ENCODE measurements around the gene KNTC1.
"Not testable (repeated sequence)": the region's sequence is repeated elsewhere in the genome, so short reads cannot be mapped to it uniquely, and the experiment has no call there.

KNTC1 gene

DNA sequence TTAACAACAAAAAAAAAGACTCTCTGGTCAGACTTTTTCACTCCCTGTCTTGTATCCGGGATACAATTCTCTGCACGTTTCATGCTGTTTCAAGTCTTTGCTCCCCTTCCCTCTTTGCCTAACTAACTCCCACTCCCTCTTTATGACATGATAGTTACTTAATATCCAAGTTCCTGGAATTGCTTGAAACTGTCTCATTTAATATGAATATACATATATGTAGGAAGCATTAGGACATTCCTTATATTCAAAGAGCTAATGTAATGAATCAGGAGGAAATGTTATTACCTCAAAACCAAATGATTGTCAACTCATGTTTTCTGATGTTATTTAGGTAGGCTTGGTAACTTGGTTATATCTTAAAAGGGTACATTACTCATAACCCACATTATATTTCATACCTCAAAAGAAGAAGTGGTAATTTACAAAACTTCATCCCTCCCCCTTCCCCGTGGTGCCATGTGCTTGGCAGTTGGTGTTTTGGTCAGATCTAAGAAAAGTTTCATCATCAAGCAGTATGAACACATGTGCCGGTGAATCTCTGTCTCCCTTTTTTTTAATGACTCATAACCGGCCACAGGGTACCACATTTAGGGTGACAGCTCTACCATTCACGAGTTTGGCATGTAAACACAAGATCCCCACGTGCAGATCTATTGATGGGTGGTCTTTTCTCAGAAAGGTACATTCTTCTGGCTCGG, 119.6 kb downstream of the KNTC1 start:
- DNase-seq (ENCODE audit: low read depth in 2 of 2): peak; percentile 36 to 53

DNA sequence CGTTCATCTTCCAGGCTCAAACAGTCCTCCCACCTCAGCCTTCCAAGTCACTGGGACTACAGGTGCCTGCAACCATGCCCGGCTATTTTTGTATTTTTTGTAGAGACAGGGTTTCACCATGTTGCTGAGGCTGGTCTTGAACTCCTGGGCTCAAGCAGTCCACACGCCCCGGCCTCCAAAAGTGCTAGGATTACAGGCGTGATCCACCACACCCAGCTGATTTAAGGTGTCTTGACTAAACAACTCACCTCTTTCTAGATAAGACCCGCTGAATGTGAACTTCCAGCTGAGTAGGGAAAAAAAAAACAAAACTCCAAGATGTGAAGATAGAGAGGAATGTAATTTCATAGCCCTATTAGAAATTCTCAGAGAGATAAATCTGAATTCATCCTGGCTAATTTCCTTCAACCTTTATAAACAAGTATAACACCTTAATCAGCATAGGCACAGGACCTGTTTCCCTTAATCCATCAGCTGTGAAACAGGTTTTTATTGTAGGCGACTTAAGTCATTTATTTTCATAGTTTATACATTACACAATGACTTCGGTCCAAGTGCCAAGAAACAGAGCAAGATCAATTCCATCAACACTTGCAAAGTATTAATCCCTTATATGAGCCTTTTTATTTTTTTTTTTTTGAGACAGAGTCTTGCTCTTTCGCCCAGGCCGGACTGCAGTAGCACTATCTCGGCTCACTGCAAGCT, 124.6 kb downstream of the KNTC1 start:
- DNase-seq (ENCODE audit: low read depth in 2 of 2): no peak

DNA sequence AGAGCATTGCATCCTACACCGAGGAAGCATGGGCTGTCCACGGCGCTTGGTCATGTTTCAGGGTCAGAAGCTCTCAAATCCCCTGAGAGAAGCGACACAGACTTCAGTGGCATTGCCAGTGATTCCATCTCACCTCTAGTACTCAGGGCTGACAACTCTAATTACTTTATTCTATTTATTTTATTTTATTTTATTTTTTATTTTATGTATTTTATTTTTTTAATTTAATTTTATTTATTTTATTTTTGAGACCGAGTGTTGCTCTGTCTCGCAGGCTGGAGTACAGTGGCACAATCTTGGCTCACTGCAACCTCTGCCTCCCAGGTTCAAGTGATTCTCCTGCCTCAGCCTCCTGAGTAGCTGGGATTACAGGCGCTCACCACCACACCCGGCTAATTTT, 126.2 kb downstream of the KNTC1 start:
- DNase-seq (ENCODE audit: low read depth in 2 of 2): not testable (repeated sequence)

DNA sequence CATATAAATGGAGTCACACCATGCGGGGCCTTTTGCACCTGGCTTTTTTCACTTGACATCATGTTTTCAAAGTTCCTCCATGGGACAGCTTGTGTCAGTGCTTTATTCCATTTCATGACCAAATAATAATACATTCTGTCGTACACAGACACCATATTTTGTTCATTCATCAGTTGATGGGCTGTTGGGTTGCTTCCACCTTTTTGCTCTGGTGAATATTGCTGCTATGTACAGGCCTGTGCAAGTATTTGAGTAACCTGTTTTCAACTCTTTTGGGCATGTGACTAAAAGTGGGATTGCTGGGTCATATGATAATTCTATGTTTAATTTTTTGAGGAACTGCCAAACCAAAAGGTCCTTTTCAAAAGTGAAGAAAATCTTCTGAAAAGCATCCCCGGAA, 129.2 kb downstream of the KNTC1 start:
- no peak for DNase-seq (ENCODE audit: low read depth in 2 of 2)

DNA sequence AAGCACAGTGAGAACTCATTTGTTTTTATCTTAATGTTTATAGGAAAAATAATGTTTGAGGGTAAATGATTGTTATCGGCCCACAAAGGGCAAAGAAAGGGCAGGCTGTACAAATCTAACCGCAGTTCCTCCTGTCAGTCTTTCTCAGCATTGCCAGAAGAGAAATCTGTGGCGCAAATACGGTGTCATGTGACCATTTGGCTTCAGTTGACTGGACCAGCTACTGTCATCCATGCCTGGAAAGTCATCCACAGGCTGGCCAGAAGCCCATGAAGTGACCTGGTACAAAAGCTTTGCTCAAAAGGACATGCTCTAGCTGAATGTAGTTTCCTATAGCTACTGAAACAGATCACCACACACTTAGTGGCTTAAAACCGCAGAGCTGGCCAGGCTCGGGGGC, 132.5 kb downstream of the KNTC1 start:
- DNase-seq (ENCODE audit: low read depth in 2 of 2): no peak

DNA sequence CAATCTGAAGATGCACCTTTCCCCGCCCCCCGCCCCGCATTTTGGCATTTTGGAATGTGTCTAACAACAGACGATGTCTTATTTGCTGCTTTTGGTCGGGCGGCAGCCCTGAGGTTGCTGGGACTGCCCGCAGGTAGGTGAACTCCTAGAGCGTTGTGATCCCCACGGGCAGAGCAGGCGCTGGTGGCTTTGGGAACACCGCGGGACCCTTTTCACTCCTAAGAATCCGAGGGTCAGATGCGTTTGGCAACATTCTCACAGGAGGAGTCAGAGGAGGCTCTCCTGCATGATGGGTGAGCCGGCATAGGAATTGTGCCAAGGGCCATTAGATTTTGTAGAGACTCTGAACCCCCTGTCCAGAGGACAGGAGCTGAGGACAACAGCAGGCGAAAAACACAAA, 134.2 kb downstream of the KNTC1 start:
- no peak for DNase-seq (ENCODE audit: low read depth in 2 of 2)

DNA sequence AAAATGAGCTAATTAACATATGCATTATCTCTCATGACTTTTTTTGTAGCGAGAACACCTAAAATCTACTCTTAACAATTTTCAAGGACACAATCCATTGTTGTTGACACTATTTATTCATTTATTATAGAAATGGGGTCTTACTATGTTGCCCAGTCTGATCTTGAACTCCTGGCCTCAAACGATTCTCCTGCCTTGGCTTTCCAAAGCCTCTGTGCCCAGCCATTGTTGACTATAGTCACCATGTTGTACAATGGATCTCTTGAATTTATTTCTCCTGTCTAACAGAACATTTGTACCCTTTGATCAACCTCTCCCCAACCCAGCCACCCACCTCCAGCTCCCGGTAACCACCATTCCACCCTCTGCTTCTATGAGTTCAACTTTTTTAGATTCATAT, 134.9 kb downstream of the KNTC1 start:
- DNase-seq (ENCODE audit: low read depth in 2 of 2): no peak

DNA sequence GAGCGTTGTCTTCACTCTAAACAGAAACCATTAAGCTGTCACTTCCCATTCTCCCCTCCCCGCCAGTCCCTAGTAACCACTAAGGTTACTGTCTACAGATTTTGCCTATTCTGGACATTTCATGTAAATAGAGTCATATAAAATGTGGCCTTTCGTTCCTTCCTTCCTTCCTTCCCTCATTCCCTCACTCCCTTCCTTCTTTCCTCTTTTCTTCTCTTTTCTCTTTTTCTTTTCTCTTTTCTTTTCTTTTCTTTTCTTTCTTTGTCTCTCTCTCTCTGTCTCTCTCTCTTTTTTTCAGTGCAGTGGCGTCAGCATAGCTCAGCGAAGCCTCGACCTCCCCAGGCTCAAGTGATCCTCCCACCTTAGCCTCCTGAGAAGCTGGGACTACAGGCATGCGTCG, 138.3 kb downstream of the KNTC1 start:
- no peak for DNase-seq (ENCODE audit: low read depth in 2 of 2)

DNA sequence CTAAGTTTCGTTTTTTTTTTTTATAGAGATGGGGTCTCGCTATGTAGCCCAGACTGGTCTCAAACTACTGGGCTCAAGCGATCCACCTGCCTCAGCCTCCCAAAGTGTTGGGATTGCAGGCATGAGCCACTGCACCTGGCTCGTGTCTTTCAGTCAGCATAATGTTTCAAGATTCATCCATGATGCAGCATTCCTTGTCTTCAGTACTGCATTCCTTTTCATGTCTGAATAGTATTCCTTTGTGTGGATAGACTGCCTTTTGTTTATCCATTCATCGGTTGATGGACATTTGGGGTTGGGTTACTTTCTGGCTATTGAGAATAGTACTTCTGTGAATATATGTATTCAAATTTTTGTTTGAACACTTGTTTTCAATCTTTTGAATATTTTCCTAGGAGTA, 138.7 kb downstream of the KNTC1 start:
- DNase-seq (ENCODE audit: low read depth in 2 of 2): no peak

DNA sequence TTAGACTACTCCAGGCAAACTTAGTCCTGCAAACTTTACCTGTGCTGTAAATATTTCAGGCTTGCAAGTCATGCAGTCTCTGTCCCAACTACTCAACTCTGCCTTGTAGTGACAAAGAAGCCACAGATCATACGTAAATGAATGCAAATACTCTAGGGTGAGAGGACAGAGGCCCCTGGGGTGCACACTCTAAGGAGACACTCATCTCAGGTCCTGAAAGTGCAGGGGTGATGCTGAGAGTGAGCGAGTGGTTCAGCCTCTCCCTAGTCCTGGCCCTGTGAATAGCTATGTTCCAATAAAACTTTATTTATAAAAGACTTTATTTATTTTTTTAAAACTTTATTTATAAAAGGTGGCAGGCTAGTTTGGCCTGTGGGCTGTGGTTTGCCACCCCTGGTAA, 141.2 kb downstream of the KNTC1 start:
- DNase-seq (ENCODE audit: low read depth in 2 of 2): no peak

DNA sequence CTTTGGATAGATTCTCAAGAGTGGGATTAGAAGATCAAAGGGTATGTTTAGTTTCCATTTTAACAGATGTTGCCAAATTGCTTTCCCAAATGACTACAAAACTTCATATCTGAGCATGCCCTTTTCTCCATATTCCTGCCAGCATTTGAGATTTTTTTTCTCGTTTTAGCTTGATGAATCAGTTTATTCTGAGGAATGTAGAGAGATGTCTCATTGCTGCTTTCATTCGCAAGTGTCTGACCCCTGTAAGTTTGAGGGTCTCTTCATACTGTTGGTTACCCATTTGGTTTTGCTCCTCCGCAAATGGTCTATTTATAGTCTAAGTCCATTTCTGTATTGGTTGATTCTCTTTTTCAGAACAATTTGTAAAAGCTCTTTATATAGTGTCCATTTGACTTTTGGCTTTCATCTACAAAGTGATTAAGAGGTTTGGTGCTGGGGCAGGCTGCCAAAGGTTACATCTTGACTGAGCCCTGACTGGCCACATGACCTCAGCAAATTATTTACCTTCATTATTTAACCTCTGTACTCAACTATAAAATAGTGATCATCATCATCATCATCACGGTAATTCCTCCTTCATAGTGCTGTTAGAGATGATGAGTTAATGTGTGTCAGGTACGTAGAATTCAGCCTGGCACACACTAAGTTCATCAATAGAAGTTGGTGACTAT, 142.5 kb downstream of the KNTC1 start:
- DNase-seq (ENCODE audit: low read depth in 2 of 2): no peak

DNA sequence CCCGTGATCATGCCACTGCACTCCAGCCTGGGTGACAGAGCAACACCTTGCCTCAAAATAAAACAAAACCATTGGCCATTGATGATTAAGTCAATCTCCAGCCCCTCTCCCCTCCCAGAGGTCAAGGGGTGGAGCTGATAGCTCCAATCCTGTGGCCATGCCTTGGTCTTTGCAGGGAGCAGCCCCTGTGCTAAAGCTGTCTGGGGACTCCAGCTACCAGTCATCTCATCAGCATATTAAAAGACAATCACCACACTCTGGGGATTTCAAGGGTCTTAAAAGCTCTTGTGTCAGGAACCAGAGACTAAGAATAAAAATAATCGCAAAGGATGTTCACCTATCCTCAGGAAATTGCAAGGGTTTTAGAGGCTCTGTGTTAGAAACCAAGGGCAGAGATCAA, 145.5 kb downstream of the KNTC1 start:
- no peak for DNase-seq (ENCODE audit: low read depth in 2 of 2)

Data from activated CD8-positive, alpha-beta memory T cell treated with anti-CD3 and anti-CD28 coated beads for 4 hours (primary cell).